ENCODE results near the gene UBD. TPM values are rescaled to one million over a fixed set of nuclear protein-coding genes. Genes with fewer than 3 reads are reported as not detected.

UBD gene
- total and polyA plus RNA-seq, 2 experiments from 2014 or later = not detected

GRCh38 chr6:29567991-29568390 lies 8.5 kb upstream of the UBD start:
- H3K36me3 Mint-ChIP-seq (ENCODE audit: low read depth) = no peaks in the 10 kb centered on the region
- no peaks in the 10 kb centered on the region for H3K4me1 Mint-ChIP-seq
- no peaks in the 10 kb centered on the region for H3K36me3 ChIP-seq (ENCODE audit: insufficient read depth)
- H3K4me2 ChIP-seq = no peak overlapping the region
- H3K27me3 Mint-ChIP-seq (ENCODE audit: insufficient read depth, low read depth, poor library complexity) = peaks cover 3% of the 10 kb centered on the region
- no peak overlapping the region for H3K27ac ChIP-seq (ENCODE audit: low read depth)
- TF ChIP-seq CREB1 (CRISPR knock-in tag; IDR thresholded peaks at IDR 0.05; ENCODE audit: low read depth) (no peak), STAT1 (IDR thresholded peaks at IDR 0.05; ENCODE audit: unreplicated experiment) (no peak), EZH2phosphoT487 (IDR thresholded peaks at IDR 0.05; ENCODE audit: unreplicated experiment) (no peak), ZNF331 (CRISPR knock-in tag; IDR thresholded peaks at IDR 0.05; ENCODE audit: low read depth) (no peak), ZNF462 (CRISPR knock-in tag; IDR thresholded peaks at IDR 0.05) (no peak), ZNF114 (CRISPR knock-in tag; IDR thresholded peaks at IDR 0.05) (no peak), NANOG (IDR thresholded peaks at IDR 0.05; ENCODE audit: borderline replicate concordance) (no peak), POLR2AphosphoS5 (IDR thresholded peaks at IDR 0.05; ENCODE audit: low read depth) (no peak), JUNB (IDR thresholded peaks at IDR 0.05; ENCODE audit: unreplicated experiment) (no peak), EZH2 (IDR thresholded peaks at IDR 0.05; ENCODE audit: low read depth, unreplicated experiment) (no peak), REST (IDR thresholded peaks at IDR 0.05; ENCODE audit: unreplicated experiment) (no peak)
- TF ChIP-seq, protein P1, sequence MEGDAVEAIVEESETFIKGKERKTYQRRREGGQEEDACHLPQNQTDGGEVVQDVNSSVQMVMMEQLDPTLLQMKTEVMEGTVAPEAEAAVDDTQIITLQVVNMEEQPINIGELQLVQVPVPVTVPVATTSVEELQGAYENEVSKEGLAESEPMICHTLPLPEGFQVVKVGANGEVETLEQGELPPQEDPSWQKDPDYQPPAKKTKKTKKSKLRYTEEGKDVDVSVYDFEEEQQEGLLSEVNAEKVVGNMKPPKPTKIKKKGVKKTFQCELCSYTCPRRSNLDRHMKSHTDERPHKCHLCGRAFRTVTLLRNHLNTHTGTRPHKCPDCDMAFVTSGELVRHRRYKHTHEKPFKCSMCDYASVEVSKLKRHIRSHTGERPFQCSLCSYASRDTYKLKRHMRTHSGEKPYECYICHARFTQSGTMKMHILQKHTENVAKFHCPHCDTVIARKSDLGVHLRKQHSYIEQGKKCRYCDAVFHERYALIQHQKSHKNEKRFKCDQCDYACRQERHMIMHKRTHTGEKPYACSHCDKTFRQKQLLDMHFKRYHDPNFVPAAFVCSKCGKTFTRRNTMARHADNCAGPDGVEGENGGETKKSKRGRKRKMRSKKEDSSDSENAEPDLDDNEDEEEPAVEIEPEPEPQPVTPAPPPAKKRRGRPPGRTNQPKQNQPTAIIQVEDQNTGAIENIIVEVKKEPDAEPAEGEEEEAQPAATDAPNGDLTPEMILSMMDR (conservative IDR thresholded peaks at IDR 0.05; ENCODE audit: low read depth in 2 of 2) = no peak
- TF ChIP-seq, protein P2, sequence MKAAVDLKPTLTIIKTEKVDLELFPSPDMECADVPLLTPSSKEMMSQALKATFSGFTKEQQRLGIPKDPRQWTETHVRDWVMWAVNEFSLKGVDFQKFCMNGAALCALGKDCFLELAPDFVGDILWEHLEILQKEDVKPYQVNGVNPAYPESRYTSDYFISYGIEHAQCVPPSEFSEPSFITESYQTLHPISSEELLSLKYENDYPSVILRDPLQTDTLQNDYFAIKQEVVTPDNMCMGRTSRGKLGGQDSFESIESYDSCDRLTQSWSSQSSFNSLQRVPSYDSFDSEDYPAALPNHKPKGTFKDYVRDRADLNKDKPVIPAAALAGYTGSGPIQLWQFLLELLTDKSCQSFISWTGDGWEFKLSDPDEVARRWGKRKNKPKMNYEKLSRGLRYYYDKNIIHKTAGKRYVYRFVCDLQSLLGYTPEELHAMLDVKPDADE (IDR thresholded peaks at IDR 0.05) = no peak
- H3K9me3 Mint-ChIP-seq = no peaks in the 10 kb centered on the region
- H3K4me3 Mint-ChIP-seq = no peak overlapping the region
- DNase-seq (ENCODE audit: low spot score) = no peak
- no peak overlapping the region for H3K27ac Mint-ChIP-seq
- no peak overlapping the region for H3K4me3 ChIP-seq
- H3K4me1 ChIP-seq (ENCODE audit: insufficient read depth) = no peaks in the 10 kb centered on the region
- H3K9me2 ChIP-seq (ENCODE audit: insufficient read depth) = peaks cover 12% of the 10 kb centered on the region; the same call in 1 of the 2 replicates
- no peaks in the 10 kb centered on the region for H3K27me3 ChIP-seq (ENCODE audit: insufficient read depth)
- ATAC-seq = no peak
- no peak overlapping the region for H2AFZ ChIP-seq
- H3K79me2 ChIP-seq (replicated peaks; ENCODE audit: insufficient read depth) = no peaks in the 10 kb centered on the region
- H3F3A ChIP-seq (replicated peaks; ENCODE audit: low read depth) = no peaks in the 10 kb centered on the region
- no peaks in the 10 kb centered on the region for H4K20me1 ChIP-seq (replicated peaks; ENCODE audit: insufficient read depth)
